Measurements from ENCODE around the gene EPHB3.

Gene EPHB3

GRCh38 chr3:184602372-184603150 is 41.0 kb downstream of the EPHB3 start:
- POLR2A ChIA-PET: no interaction called here
- no peak overlapping the region for H3K4me3 ChIP-seq (ENCODE audit: low read depth, low read length)
- no peak for DNase-seq (ENCODE audit: low read depth, low spot score)
- CTCF ChIA-PET: interaction anchor here (1.0 kb wide), 1 partner anchor 42 kb away, joined by 4 read pairs; no protein-coding TSS in a partner anchor
- TF ChIP-seq, protein P1, sequence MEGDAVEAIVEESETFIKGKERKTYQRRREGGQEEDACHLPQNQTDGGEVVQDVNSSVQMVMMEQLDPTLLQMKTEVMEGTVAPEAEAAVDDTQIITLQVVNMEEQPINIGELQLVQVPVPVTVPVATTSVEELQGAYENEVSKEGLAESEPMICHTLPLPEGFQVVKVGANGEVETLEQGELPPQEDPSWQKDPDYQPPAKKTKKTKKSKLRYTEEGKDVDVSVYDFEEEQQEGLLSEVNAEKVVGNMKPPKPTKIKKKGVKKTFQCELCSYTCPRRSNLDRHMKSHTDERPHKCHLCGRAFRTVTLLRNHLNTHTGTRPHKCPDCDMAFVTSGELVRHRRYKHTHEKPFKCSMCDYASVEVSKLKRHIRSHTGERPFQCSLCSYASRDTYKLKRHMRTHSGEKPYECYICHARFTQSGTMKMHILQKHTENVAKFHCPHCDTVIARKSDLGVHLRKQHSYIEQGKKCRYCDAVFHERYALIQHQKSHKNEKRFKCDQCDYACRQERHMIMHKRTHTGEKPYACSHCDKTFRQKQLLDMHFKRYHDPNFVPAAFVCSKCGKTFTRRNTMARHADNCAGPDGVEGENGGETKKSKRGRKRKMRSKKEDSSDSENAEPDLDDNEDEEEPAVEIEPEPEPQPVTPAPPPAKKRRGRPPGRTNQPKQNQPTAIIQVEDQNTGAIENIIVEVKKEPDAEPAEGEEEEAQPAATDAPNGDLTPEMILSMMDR (IDR thresholded peaks at IDR 0.05; ENCODE audit: insufficient read depth, low read length, missing control alignments): no peak

DNA sequence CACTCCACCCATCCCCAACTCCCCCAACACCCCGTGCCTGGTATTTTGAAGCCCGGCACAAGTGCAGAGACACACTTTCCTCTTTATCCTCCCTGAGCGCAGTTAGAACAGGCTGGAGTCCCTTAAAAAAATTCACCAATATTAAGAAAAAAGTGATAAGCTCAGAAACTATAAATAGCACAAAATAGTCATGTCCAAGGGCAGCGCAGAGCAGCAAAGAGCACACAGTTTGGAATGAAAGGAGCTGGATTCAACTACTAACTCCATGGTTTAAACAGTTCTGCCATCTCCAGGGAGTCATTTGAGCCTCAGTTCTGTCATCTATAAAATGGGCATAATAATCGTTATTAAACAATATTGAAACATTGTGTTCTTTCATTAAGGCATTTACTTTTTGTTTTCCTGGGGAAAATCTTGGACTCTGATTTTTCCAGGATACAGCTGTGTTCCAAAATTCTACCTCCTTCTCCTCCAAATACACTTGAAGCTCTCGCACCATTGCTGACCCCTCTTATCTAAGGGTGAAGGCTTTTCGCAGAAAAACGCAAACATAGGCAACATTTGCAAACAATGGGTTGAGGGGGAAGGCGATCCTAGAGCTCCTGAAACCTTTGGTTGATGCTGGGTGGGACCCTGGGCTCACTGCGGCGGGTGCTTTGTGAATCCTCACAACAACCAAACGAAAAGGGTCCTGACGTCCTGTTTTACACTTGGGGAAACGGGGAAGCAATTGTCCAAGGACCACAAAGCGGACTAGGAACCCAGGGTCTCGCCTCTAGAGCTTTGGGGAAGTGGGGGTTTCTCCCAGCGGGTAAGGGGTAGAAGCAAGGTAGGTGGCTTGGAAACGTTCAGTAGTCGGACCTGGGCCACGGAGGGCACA is 41.8 kb downstream of the EPHB3 start:
- POLR2A ChIA-PET: no interaction called here
- TF ChIP-seq, protein P1 (IDR thresholded peaks at IDR 0.05; ENCODE audit: insufficient read depth, low read length, missing control alignments): no peak
- no peak for DNase-seq (ENCODE audit: low read depth, low spot score)
- no peak overlapping the region for H3K4me3 ChIP-seq (ENCODE audit: low read depth, low read length)
- CTCF ChIA-PET: interaction anchor here (1.0 kb wide), 1 partner anchor 42 kb away, joined by 4 read pairs; no protein-coding TSS in a partner anchor

DNA sequence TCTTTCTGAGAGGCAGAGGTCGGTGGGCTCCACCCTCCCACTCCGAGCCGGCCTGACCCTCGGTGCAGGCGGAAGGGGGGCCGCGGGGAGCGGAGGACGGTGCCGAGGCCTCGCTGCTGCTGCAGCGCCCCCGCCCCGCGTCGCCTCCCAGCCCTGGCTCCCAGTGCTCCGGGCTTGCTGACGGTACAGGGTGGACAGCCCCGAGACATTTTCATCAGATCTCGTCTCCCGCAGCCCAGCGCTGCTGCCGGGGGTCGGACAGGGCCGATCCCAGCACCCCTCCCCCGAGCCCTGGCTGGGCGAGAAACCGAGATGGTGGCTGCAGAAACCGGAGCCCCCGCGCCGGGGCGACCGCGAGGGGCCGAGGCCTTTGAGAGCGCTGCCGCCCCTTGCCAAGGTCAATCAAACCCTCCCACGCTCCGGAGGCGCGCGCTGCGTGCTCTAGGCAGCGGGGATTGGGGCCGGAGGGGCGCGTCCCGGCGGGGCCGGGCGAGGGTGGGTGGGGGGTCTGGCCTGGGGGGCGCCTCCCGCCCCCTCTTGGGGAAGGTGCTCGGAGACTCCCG is 42.5 kb downstream of the EPHB3 start:
- TF ChIP-seq, protein P1 (IDR thresholded peaks at IDR 0.05; ENCODE audit: insufficient read depth, low read length, missing control alignments): no peak
- H3K4me3 ChIP-seq (ENCODE audit: low read depth, low read length): peak overlapping the region; percentile 18; the same call in 1 of the 2 replicates
- CTCF ChIA-PET: interaction anchor here (0.9 kb wide), 1 partner anchor 9 kb away, joined by 3 read pairs; no protein-coding TSS in a partner anchor
- DNase-seq (ENCODE audit: low read depth, low spot score): no peak
- POLR2A ChIA-PET: no interaction called here

GRCh38 chr3:184604615-184605290 is 43.2 kb downstream of the EPHB3 start:
- H3K4me3 ChIP-seq (ENCODE audit: low read depth, low read length): no peak overlapping the region
- TF ChIP-seq, protein P1 (IDR thresholded peaks at IDR 0.05; ENCODE audit: insufficient read depth, low read length, missing control alignments): no peak
- DNase-seq (ENCODE audit: low read depth, low spot score): no peak
- POLR2A ChIA-PET: no interaction called here
- CTCF ChIA-PET: interaction anchor here (0.9 to 1.2 kb wide), 3 partner anchors 9 to 174 kb away, joined by 3 read pairs; no protein-coding TSS in a partner anchor

GRCh38 chr3:184608209-184608608 is 46.6 kb downstream of the EPHB3 start:
- POLR2A ChIA-PET: no interaction called here

More at GRCh38 chr3:184608209-184608608, 46.6 kb downstream of the EPHB3 start:
- no peak overlapping the region for H3K4me3 ChIP-seq (ENCODE audit: low read depth, low read length)
- CTCF ChIA-PET: no interaction called here
- no peak for DNase-seq (ENCODE audit: low read depth, low spot score)
- TF ChIP-seq, protein P1 (IDR thresholded peaks at IDR 0.05; ENCODE audit: insufficient read depth, low read length, missing control alignments): no peak
